Ishikawa (cell line): Measurements from ENCODE around the gene ZNF212.
A peak's percentile ranks its signal among the peaks of the same experiment; 100 is the strongest.

Source experiments
- CEBPB ChIP-seq: IDR thresholded peaks from 2 replicates; pipeline ENCODE4 v1.6.1; 2012
- CREB1 ChIP-seq: IDR thresholded peaks from 2 replicates; pipeline ENCODE4 v1.6.1; 2012; ENCODE audit warnings: low read depth
- EGR1 ChIP-seq: IDR thresholded peaks from 2 replicates; pipeline ENCODE4 v1.6.1; 2012
- EP300 ChIP-seq: IDR thresholded peaks from 2 replicates; pipeline ENCODE4 v1.6.1; 2012; ENCODE audit warnings: borderline replicate concordance
- FOXM1 ChIP-seq: IDR thresholded peaks from 2 replicates; pipeline ENCODE4 v1.6.1; 2012; ENCODE audit warnings: low read depth, borderline replicate concordance
- NFIC ChIP-seq: IDR thresholded peaks from 2 replicates; pipeline ENCODE4 v1.6.1; 2012
- RAD21 ChIP-seq: IDR thresholded peaks from 2 replicates; pipeline ENCODE4 v1.6.1; 2012; ENCODE audit warnings: low read depth
- TAF1 ChIP-seq: IDR thresholded peaks from 2 replicates; pipeline ENCODE4 v1.6.1; 2012; ENCODE audit warnings: low read depth, mild to moderate bottlenecking
- TCF12 ChIP-seq: IDR thresholded peaks from 2 replicates; pipeline ENCODE4 v1.6.1; 2012; ENCODE audit warnings: low read depth
- TEAD4 ChIP-seq: IDR thresholded peaks from 2 replicates; pipeline ENCODE4 v1.6.1; 2012
- YY1 ChIP-seq: IDR thresholded peaks from 2 replicates; pipeline ENCODE4 v1.6.1; 2012; ENCODE audit warnings: low read depth
- ZBTB7A ChIP-seq: IDR thresholded peaks from 2 replicates; pipeline ENCODE4 v1.6.1; 2012; ENCODE audit warnings: low read depth
- TF ChIP-seq, protein P1 (sequence below): IDR thresholded peaks from 2 replicates; pipeline ENCODE4 v1.6.1; 2012
- TF ChIP-seq, protein P2 (sequence below): IDR thresholded peaks from 2 replicates; pipeline ENCODE4 v1.6.1; 2012
- TF ChIP-seq, protein P3 (sequence below): IDR thresholded peaks from 2 replicates; pipeline ENCODE4 v1.6.1; 2012; ENCODE audit warnings: low read depth, mild to moderate bottlenecking

Gene ZNF212

DNA sequence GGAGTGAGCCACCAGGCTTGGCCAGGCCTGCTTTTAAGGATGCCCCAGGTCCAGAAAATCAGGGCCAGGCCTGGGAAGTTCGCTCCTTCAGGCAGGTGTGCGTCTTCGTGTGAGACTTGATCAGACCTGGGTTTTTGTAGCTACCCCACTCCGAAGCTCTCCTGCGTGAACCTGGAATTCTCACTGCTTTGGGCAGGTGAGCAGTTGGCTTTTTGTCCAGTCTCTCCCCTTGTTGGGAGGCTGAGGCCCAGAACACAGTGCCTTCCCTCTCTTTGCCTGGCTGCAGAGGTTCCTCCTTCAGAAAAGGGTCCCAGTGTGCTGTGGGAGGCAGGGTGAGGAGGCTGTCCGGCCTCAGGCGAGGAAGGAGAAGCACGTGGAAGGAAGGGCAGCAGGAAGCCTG, 49.8 kb downstream of the ZNF212 start:
- no peak for TF ChIP-seq TAF1

DNA sequence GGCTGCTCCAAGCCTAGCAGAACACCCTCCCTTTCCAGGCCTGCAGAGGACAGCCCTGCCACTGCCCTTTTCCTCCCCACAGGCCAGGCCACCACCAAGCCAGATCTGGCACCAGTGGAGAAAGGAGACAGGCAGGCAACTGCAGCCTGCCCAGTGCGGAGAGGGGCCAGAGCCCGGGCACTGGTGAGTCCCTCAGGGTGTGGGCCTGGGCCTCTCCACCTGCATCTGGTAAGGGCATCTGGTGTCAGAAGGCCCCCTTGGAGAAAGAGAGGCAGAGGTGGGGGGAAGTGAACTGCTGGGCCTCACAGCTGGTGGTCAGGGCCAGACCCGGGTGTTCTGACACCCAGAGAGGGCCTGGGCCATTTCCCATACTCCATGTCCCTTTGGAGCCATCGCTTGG, 50.4 kb downstream of the ZNF212 start:
- TF ChIP-seq YY1 (no peak), CEBPB (no peak), ZBTB7A (no peak), TEAD4 (no peak), FOXM1 (no peak), TCF12 (no peak), CREB1 (no peak), EP300 (no peak), NFIC (no peak), EGR1 (no peak), RAD21 (no peak), TAF1 (no peak)
- TF ChIP-seq, protein P1, sequence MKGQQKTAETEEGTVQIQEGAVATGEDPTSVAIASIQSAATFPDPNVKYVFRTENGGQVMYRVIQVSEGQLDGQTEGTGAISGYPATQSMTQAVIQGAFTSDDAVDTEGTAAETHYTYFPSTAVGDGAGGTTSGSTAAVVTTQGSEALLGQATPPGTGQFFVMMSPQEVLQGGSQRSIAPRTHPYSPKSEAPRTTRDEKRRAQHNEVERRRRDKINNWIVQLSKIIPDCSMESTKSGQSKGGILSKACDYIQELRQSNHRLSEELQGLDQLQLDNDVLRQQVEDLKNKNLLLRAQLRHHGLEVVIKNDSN = no peak
- TF ChIP-seq, protein P2, sequence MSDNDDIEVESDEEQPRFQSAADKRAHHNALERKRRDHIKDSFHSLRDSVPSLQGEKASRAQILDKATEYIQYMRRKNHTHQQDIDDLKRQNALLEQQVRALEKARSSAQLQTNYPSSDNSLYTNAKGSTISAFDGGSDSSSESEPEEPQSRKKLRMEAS = no peak
- TF ChIP-seq, protein P3, sequence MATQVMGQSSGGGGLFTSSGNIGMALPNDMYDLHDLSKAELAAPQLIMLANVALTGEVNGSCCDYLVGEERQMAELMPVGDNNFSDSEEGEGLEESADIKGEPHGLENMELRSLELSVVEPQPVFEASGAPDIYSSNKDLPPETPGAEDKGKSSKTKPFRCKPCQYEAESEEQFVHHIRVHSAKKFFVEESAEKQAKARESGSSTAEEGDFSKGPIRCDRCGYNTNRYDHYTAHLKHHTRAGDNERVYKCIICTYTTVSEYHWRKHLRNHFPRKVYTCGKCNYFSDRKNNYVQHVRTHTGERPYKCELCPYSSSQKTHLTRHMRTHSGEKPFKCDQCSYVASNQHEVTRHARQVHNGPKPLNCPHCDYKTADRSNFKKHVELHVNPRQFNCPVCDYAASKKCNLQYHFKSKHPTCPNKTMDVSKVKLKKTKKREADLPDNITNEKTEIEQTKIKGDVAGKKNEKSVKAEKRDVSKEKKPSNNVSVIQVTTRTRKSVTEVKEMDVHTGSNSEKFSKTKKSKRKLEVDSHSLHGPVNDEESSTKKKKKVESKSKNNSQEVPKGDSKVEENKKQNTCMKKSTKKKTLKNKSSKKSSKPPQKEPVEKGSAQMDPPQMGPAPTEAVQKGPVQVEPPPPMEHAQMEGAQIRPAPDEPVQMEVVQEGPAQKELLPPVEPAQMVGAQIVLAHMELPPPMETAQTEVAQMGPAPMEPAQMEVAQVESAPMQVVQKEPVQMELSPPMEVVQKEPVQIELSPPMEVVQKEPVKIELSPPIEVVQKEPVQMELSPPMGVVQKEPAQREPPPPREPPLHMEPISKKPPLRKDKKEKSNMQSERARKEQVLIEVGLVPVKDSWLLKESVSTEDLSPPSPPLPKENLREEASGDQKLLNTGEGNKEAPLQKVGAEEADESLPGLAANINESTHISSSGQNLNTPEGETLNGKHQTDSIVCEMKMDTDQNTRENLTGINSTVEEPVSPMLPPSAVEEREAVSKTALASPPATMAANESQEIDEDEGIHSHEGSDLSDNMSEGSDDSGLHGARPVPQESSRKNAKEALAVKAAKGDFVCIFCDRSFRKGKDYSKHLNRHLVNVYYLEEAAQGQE = no peak

DNA sequence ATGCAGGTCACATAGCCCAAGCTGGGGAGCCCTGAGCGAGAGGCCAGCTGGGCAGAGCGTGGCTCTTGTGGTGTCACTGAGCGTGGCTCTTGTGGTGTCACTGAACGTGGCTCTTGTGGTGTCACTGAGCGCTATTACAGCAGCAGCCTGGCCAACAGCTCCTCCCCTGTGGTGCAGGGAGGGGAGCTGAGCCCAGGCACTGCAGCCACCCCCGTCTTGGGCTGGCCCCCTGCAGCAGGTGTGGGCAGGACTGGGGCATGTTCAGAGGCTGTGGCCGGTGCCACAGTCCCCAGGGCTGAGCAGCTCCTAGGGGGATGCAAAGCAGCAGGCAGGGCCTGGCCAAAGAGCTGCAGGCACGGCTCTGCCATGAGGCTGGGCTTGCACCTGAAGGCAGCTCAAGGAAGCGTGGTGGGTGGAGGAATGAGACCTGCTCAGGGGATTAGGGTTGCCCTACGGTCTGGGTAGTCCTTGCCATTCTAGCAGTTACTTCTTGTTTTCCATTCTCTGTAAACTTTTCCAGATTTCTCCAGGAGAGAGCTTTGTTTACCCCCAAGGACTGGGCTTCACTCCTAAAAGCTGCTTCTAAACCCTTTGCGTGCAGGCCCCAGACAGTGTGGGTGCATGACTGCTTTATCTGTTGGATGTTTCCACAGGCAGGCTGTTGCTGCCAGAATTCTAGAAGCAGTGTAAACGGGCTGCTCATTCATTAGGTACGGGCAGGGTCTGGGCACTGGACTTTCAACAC, 51.8 kb downstream of the ZNF212 start:
- TF ChIP-seq TAF1 (no peak), FOXM1 (no peak), NFIC (no peak), CEBPB (no peak), RAD21 (no peak), TCF12 (no peak), EP300 (no peak), TEAD4 (no peak), CREB1 (no peak), EGR1 (no peak), ZBTB7A (no peak), YY1 (no peak)
- TF ChIP-seq, protein P2 = no peak
- TF ChIP-seq, protein P3 = no peak
- TF ChIP-seq, protein P1 = no peak

DNA sequence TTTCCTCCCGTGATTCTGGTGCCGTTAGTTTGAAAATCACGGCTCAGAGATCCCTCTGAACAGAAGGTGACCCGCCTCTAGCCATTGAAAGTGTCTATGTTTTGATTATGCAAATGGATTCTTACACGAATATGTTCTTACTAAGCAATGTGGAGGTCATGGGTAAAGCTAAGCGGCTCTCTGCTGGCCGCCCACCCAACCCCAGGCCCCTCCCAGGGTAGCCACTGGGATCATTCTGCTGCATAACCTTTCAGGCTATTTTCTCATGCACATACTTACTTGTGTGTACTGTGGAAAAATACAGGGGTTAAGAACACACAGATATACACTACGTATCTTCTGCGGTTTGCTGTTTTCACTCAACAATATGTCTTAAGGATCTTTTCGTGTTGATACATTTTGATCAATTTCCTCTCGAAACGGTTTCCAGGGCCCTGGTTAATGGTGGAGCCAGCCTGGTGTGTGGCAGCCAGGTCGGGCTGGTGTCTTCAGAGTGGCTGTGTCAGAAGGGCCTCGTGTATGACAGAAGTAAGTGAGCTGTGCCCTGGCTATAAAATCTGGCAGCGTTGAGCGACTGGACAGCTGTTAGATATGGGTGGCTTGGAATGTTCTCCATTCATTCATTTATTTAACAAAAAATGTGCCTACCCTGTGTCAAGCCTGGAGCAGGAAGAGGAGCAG, 52.5 kb downstream of the ZNF212 start:
- TF ChIP-seq, protein P2 = no peak
- TF ChIP-seq TAF1 = no peak
- TF ChIP-seq ZBTB7A = no peak
- TF ChIP-seq TCF12 = no peak
- TF ChIP-seq TEAD4 = no peak
- no peak for TF ChIP-seq CEBPB
- TF ChIP-seq EGR1 = no peak
- TF ChIP-seq CREB1 = no peak
- no peak for TF ChIP-seq EP300
- TF ChIP-seq, protein P1 = no peak

DNA sequence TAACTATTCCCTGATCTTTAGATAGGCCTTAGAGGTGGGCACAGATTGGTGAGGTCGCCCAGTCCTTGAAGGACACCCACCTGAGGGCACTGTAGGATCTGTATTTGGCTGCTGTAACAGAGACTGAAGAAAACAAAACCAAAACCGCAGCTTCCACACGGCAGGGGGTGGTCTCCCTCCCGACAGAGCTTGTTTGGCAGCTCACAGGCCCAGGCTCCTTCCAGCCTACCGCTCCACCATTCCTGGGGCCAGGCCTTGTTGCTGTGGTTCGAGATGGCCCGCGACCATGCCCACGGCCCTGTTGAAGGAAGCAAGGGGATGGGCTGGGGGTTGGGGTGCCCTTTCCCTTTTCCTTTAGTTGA, 53.0 kb downstream of the ZNF212 start:
- TF ChIP-seq, protein P1 = no peak
- TF ChIP-seq RAD21 (peak; percentile 19; the same call in 1 of the 2 replicates), TAF1 (no peak), EGR1 (no peak)
